OCI-LY3 (cell line): ENCODE results near the gene CCNI.
"Not testable (repeated sequence)": the region's sequence is repeated elsewhere in the genome, so short reads cannot be mapped to it uniquely, and the experiment has no call there.

Source experiments
- H2AFZ ChIP-seq: fragments of 200-600, 300-600 bp; shearing (Covaris generic); 2 replicates; pipeline ENCODE4 v1.6.0; 2014; ENCODE audit warnings: antibody characterized with exemption, low read depth, low read length
- H3K27ac ChIP-seq: fragments of 200-600, 300-600 bp; sonication (generic); 2 replicates; pipeline ENCODE4 v1.5.1; 2014; ENCODE audit warnings: mild to moderate bottlenecking, low read length, moderate library complexity, mixed read lengths
- H3K27me3 ChIP-seq: fragments of 200-600, 300-600 bp; sonication (generic); 2 replicates; pipeline ENCODE4 v1.6.1; 2014; ENCODE audit warnings: low read depth, low read length, mixed read lengths
- H3K36me3 ChIP-seq: fragments of 200-600, 300-600 bp; sonication (generic); replicated peaks from 2 replicates; pipeline ENCODE3; 2014; ENCODE audit warnings: low read depth, low read length, mixed read lengths
- H3K4me1 ChIP-seq: fragments of 300-600, 200-600 bp; sonication (generic); 2 replicates; pipeline ENCODE4 v1.6.1; 2014; ENCODE audit warnings: low read length, mixed read lengths
- H3K4me2 ChIP-seq: fragments of 200-600, 300-600 bp; sonication (generic); 2 replicates; pipeline ENCODE4 v1.6.1; 2014; ENCODE audit warnings: low read length, mixed read lengths
- H3K4me3 ChIP-seq: fragments of 300-600, 200-600 bp; sonication (generic); 2 replicates; pipeline ENCODE4 v1.5.1; 2014; ENCODE audit warnings: antibody characterized with exemption, mild to moderate bottlenecking, low read length, moderate library complexity
- H3K79me2 ChIP-seq: fragments of 300-600, 200-600 bp; shearing (Covaris generic); 2 replicates; pipeline ENCODE4 v1.6.1; 2014; ENCODE audit warnings: mild to moderate bottlenecking, low read length, mixed read lengths
- H3K9ac ChIP-seq: fragments of 300-600, 200-600 bp; shearing (Covaris generic); 2 replicates; pipeline ENCODE4 v1.6.0; 2014; ENCODE audit warnings: mild to moderate bottlenecking, low read length, moderate library complexity
- H3K9me3 ChIP-seq: fragments of 200-600, 300-600 bp; shearing (Covaris generic); 2 replicates; pipeline ENCODE4 v1.6.1; 2014; ENCODE audit warnings: low read length, mixed read lengths; ENCODE audit not compliant: insufficient read depth
- H4K20me1 ChIP-seq: fragments of 200-600, 300-600 bp; sonication (generic); 2 replicates; pipeline ENCODE4 v1.6.1; 2016; ENCODE audit warnings: low read length, mixed read lengths; ENCODE audit not compliant: insufficient read depth
- EZH2phosphoT487 ChIP-seq: fragments of 200-600 bp; shearing (Covaris generic); IDR thresholded peaks from 2 replicates; pipeline ENCODE4 v1.6.1; 2018; ENCODE audit warnings: antibody characterized with exemption, mixed run types, low read depth
- TF ChIP-seq, protein P1 (sequence below): fragments of 200-600, 300-600 bp; sonication (generic); IDR thresholded peaks from 2 replicates; pipeline ENCODE4 v1.5.1; 2014; ENCODE audit warnings: antibody characterized with exemption, low read length, low read depth

Gene CCNI

DNA sequence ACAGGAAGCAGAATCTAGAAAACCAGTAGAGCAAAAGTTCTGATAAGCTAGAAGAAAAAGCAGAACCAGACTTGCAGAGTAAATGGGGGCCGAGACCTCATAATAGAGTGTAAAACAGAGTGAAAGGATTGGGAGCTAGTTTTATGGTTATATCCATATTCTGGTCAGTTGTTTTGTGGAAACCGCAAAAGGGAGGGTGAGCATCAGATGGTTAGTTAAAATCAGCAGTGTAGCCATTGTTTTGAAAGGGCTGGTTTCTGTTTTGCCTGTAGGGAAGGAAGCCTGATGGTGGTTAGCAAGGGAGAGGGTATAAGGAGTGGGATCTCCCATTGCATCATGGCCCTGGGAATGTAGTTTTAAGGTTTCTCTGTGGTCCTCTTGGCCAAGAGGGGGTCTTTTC lies 17.2 kb upstream of the CCNI start:
- H3K9me3 ChIP-seq = no peaks in the 10 kb centered on the region
- H3K4me2 ChIP-seq = no peak overlapping the region
- H3K4me3 ChIP-seq = no peak overlapping the region
- TF ChIP-seq, protein P1, sequence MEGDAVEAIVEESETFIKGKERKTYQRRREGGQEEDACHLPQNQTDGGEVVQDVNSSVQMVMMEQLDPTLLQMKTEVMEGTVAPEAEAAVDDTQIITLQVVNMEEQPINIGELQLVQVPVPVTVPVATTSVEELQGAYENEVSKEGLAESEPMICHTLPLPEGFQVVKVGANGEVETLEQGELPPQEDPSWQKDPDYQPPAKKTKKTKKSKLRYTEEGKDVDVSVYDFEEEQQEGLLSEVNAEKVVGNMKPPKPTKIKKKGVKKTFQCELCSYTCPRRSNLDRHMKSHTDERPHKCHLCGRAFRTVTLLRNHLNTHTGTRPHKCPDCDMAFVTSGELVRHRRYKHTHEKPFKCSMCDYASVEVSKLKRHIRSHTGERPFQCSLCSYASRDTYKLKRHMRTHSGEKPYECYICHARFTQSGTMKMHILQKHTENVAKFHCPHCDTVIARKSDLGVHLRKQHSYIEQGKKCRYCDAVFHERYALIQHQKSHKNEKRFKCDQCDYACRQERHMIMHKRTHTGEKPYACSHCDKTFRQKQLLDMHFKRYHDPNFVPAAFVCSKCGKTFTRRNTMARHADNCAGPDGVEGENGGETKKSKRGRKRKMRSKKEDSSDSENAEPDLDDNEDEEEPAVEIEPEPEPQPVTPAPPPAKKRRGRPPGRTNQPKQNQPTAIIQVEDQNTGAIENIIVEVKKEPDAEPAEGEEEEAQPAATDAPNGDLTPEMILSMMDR = no peak
- TF ChIP-seq EZH2phosphoT487 = no peak
- no peaks in the 10 kb centered on the region for H3K27me3 ChIP-seq
- H3K36me3 ChIP-seq = no peaks in the 10 kb centered on the region
- no peak overlapping the region for H3K9ac ChIP-seq
- no peak overlapping the region for H2AFZ ChIP-seq
- H3K79me2 ChIP-seq = no peaks in the 10 kb centered on the region
- no peak overlapping the region for H3K27ac ChIP-seq
- no peaks in the 10 kb centered on the region for H4K20me1 ChIP-seq
- peaks cover 6% of the 10 kb centered on the region for H3K4me1 ChIP-seq

DNA sequence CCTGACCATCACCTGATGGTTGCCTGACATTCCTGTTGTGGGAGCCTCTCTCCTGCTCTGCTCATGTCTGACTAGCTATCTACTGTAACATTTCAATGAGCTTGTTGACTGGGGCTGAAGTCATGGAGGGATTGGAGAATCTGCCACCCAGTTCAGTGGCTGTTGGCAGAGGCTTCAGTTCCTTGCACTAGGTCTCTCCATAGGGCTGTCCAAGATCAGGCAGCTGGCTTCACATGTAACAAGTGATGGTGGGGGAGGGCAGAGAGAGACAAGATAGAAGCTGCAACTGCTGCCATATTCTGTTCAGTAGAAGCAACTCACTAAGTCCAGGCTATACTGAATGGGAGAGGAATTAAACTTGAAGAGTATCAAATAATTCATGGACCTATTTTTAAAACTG lies 14.1 kb upstream of the CCNI start:
- H3K4me2 ChIP-seq = no peak overlapping the region
- no peak overlapping the region for H3K27ac ChIP-seq
- H3K4me1 ChIP-seq = no peaks in the 10 kb centered on the region
- H4K20me1 ChIP-seq = no peaks in the 10 kb centered on the region
- no peaks in the 10 kb centered on the region for H3K27me3 ChIP-seq
- TF ChIP-seq EZH2phosphoT487 = no peak
- TF ChIP-seq, protein P1 = no peak
- H3K9ac ChIP-seq = no peak overlapping the region
- H3K36me3 ChIP-seq = no peaks in the 10 kb centered on the region
- no peak overlapping the region for H3K4me3 ChIP-seq
- H2AFZ ChIP-seq = no peak overlapping the region
- H3K79me2 ChIP-seq = no peaks in the 10 kb centered on the region
- no peaks in the 10 kb centered on the region for H3K9me3 ChIP-seq

DNA sequence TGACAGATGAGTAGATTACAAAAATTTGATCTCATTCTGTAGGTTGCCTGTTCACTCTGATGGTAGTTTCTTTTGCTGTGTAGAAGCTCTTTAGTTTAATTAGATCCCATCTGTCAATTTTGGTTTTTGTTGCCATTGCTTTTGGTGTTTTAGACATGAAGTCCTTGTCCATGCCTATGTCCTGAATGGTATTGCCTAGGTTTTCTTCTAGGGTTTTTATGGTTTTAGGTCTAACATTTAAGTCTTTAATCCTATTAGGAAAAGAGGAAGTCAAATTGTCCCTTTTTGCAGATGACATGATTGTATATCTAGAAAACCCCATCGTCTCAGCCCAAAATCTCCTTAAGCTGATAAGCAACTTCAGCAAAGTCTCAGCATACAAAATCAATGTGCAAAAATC lies 11.2 kb upstream of the CCNI start:
- not testable (repeated sequence) for H3K4me3 ChIP-seq, H2AFZ ChIP-seq, H3K9me3 ChIP-seq, H4K20me1 ChIP-seq, H3K27ac ChIP-seq, H3K36me3 ChIP-seq, H3K9ac ChIP-seq, H3K4me1 ChIP-seq, H3K79me2 ChIP-seq, H3K4me2 ChIP-seq, H3K27me3 ChIP-seq

DNA sequence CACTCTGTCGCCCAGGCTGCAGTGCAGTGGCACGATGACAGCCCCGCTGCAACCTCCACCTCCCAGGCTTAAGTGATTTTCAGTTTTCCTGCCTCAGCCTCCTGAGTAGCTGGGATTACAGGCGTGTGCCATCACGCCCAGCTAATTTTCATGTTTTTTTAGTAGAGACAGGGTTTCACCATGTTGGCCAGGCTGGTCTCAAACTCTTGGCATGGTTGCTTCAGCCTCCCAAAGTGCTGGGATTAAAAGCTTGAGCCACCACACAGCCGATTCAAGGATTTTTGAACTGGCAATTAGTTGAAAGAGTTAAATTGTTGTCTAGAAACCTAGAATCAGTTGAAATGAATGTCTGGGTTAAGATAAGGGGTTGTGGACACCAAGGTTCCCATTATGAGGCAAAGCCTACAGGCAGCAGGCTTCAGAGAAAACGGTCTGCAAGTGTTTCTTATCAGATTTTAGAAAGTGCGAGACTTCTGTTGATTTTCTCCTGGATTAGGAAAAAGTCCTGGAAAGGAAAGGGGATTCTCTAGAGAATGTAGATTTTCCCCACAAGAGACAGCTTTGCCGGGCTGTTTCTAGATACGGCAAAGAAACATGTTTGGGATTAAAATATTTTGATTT lies 8.3 kb upstream of the CCNI start:
- H2AFZ ChIP-seq = no peak overlapping the region
- H3K9ac ChIP-seq = no peak overlapping the region
- no peaks in the 10 kb centered on the region for H3K27me3 ChIP-seq
- no peak for TF ChIP-seq EZH2phosphoT487
- TF ChIP-seq, protein P1 = no peak
- no peaks in the 10 kb centered on the region for H3K9me3 ChIP-seq
- no peak overlapping the region for H3K4me3 ChIP-seq
- H3K4me2 ChIP-seq = no peak overlapping the region
- H4K20me1 ChIP-seq = no peaks in the 10 kb centered on the region
- no peaks in the 10 kb centered on the region for H3K36me3 ChIP-seq
- no peaks in the 10 kb centered on the region for H3K79me2 ChIP-seq
- H3K4me1 ChIP-seq = no peaks in the 10 kb centered on the region
- H3K27ac ChIP-seq = no peak overlapping the region
